ENCODE results near the gene PLXDC1.
"Not testable (repeated sequence)": the region's sequence is repeated elsewhere in the genome, so short reads cannot be mapped to it uniquely, and the experiment has no call there.

Gene PLXDC1

DNA sequence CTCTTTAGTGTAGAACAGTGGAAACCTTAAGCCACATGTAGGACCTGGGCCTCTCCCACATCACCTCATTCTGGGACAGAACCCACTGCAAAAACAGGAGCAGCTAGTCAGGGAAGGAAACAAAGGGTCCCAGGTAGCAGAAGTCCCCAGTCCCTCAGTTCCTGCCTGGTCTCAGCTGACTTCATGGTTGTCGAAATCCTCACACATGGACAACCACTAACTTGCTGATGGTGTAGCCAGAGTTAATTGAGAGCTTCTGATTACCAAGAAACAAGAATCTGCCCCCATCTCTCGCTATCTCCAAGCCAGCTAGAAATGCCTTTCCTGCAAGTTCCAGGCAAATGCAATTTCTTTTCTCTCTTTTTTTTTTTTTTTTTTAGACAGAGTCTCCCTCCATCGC lies 18.1 kb upstream of the PLXDC1 start:
- peaks cover 27% of the 10 kb centered on the region for H3K4me1 Mint-ChIP-seq
- H3K27ac Mint-ChIP-seq = no peak overlapping the region
- H3K36me3 Mint-ChIP-seq = no peaks in the 10 kb centered on the region
- peaks cover 15% of the 10 kb centered on the region for H3K27me3 Mint-ChIP-seq
- no peaks in the 10 kb centered on the region for H3K9me3 Mint-ChIP-seq
- H3K4me3 Mint-ChIP-seq = no peak overlapping the region

DNA sequence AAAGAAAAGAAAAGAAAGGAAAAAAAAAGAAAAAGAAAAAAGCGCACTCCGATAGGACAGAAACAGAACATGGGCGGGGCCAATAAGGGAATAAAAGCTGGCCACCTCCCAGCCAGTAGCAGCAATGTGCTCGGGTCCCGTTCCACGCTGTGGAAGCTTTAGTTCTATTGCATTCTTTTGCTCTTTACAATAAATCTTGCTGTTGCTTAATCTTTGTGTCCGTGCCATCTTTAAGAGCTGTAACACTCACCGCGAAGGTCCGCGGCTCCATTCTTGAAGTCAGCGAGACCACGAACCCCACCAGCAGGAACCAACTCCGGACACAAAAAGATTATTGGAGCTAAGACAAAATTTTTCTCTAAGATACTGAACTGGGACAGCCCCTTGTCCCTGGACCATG lies 17.7 kb upstream of the PLXDC1 start:
- Mint-ChIP-seq H3K36me3 (no peaks in the 10 kb centered on the region), H3K27ac (no peak overlapping the region), H3K4me3 (no peak overlapping the region), H3K27me3 (peaks cover 15% of the 10 kb centered on the region), H3K4me1 (peaks cover 29% of the 10 kb centered on the region), H3K9me3 (no peaks in the 10 kb centered on the region)

DNA sequence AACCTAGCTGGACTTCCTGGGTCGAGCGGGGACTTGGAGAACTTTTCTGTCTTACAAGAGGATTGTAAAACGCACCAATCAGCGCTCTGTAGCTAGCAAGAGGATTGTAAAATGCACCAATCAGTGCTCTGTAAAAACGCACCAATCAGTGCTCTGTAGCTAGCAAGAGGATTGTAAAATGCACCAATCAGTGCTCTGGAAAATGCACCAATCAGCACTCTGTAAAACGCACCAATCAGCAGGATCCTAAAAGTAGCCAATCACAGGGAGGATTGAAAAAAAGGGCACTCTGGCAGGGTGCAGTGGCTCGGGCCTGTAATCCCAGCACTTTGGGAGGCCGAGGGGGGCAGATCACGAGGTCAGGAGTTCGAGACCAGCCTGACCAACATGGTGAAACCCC lies 17.1 kb upstream of the PLXDC1 start:
- peaks cover 15% of the 10 kb centered on the region for H3K27me3 Mint-ChIP-seq
- H3K36me3 Mint-ChIP-seq, H3K4me3 Mint-ChIP-seq, H3K9me3 Mint-ChIP-seq, H3K27ac Mint-ChIP-seq: not testable (repeated sequence)
- H3K4me1 Mint-ChIP-seq = peaks cover 29% of the 10 kb centered on the region

DNA sequence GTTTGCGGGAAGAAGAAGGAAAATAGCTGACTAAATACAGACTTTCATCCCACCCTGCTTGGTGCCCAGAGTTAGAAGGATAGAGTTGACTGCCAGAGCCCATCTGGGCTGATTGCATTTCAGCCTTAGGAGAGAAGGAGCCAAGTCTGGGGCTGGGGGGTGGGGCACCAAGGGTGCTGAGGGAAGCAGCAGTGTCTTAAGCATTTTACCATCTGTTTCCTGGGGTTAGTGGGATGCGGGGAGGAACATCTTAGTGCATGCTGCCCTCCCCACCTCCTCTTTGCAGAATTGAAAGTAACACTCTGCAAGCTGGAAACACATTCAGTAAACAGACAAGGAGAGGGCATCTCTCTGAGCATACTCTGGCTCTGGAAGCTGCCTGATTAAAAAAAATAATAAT lies 16.0 kb upstream of the PLXDC1 start:
- peaks cover 16% of the 10 kb centered on the region for H3K27me3 Mint-ChIP-seq
- H3K36me3 Mint-ChIP-seq = no peaks in the 10 kb centered on the region
- H3K9me3 Mint-ChIP-seq = no peaks in the 10 kb centered on the region
- no peak overlapping the region for H3K27ac Mint-ChIP-seq
- H3K4me3 Mint-ChIP-seq = no peak overlapping the region
- H3K4me1 Mint-ChIP-seq = peaks cover 20% of the 10 kb centered on the region

DNA sequence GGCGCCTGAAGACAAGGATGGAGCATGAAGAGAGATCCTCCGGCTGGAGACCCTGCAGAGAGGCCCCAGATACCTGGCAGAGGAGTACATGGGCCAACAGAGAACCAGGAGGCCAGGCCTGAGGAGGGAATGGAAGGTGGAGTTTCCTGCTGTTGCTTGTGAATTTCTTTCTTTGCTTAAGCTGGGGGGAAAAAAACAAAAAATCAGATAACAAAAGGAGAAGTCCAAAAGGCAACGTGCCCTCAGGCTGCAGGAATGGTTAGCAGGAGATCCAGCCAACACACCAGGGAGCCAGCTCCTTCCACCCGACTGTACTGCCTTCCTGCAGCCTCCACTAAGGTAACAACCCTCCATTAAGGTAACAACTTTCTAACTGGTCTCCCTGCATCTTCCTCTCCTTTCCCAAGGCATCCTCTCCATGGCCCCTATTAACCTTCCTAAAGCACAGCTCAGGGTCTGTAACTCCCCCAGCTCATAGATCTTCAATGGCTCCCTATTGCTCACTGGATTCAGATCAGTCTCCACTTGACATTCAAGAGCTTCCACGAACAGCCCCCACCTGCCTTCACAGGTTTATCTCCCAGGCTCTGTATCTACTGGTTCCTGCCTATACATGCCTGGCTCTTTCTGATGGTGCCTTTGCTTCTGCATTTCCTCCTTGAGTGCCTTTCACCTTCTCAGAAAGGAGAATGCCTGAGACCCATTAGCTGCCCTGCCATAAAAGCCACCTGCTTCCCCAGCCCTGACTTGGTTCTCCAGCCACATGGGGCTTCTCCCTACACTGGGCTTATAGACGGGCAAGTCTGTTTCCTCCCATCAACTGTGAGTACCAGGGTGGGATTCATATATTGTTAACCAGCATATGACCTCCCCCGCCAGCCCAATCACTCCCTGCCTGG lies 15.2 kb upstream of the PLXDC1 start:
- no peaks in the 10 kb centered on the region for H3K9me3 Mint-ChIP-seq
- H3K27ac Mint-ChIP-seq = no peak overlapping the region
- peaks cover 16% of the 10 kb centered on the region for H3K27me3 Mint-ChIP-seq
- peak overlapping the region; percentile 43 for H3K4me3 Mint-ChIP-seq
- H3K4me1 Mint-ChIP-seq = peaks cover 16% of the 10 kb centered on the region
- no peaks in the 10 kb centered on the region for H3K36me3 Mint-ChIP-seq

DNA sequence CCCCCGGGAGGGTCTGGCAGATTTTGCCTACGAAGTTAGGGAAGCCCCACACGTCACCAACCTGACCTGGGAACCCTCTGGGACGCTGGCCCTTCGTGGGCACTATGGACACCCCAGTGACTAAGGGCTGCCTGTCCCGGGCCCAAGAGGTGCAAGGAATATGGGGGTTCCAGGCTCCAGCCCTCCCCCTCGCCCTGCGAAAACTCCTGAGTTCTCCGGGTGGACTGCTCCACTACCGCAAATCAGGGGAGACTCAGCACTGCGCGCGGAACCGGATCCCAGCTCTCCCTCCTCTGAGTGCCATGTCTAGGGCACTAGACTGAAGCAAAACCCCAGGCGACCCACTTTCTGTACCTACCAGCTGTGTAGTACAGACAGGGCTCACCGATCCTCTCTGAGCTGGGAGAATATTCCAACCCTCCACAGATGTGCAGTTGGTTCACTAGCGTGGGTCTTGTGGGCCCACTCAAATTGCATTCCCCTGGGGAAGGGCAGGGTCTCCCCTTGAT lies 14.5 kb upstream of the PLXDC1 start, which contains the start of gene ARL5C:
Gene ARL5C (minus strand): TSS at position 321 of the 509 bp plus-strand sequence. CDS start 401 bp downstream, outside the sequence.
- no peak within 1 kb of the TSS for H3K27ac Mint-ChIP-seq
- H3K9me3 Mint-ChIP-seq = no peaks in the 10 kb centered on the region
- no peaks in the 10 kb centered on the region for H3K36me3 Mint-ChIP-seq
- peaks cover 16% of the 10 kb centered on the region for H3K4me1 Mint-ChIP-seq
- peak within 1 kb of the TSS; percentile 90 for H3K4me3 Mint-ChIP-seq
- H3K27me3 Mint-ChIP-seq = peaks cover 16% of the 10 kb centered on the region

DNA sequence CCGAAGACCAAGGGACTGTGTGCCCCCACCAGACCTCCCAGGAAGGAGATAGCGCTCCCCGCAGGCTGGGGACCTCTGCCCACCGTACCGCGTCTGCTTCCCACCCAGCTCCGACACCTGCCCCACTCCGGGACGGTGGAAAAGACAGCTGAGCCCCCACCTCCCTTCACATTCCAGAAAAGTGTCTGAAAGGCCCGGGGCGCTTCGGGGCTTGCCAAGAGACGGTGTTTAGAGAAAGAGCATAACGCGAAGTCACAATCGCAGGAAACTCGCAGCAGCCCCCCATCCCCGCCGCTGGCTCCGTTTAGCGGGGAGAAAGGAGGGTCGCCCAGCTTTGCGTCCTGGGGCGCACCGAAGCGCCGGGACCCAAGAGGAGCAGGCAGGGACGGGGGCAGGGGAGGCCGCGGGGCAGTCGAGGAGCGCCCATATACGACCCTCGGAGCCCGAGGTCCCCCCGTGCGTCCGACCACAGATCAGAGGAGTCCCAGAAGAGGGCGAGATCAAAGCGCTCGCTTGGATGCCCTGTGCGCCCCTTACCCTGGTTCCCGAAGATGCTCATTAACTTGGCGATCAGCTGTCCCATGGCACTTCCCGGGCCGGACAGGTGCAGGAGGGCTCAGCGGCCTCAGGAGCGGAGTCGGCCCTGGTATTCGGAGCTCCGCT lies 13.9 kb upstream of the PLXDC1 start:
- Mint-ChIP-seq H3K9me3 (no peaks in the 10 kb centered on the region), H3K4me3 (peak overlapping the region; percentile 90), H3K27me3 (peaks cover 16% of the 10 kb centered on the region), H3K4me1 (peaks cover 16% of the 10 kb centered on the region), H3K27ac (no peak overlapping the region), H3K36me3 (no peaks in the 10 kb centered on the region)

DNA sequence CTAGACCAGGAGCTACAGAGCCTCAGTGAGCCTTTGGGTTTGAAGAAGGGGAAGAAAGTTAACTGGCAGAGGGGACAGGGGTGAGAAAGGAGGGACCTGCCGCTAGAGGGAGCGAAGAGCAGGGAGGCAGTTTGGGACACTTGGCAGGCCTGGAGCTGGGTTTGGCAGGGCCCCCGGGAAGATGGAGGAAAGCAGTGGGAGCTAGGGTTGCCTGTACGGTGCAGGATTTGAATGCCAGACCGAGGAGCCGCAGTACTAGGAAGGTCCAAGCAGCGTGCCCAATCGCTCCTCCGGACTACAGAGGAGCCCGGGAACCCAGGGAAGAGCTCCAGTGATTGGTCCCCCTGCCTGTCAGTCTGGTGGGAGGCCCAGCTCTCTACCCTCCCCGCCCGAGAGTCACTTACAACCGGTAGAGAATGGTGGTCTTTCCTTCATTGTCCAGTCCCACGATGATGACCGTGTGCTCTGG lies 13.3 kb upstream of the PLXDC1 start:
- peak overlapping the region; percentile 37 for H3K27ac Mint-ChIP-seq
- H3K36me3 Mint-ChIP-seq = no peaks in the 10 kb centered on the region
- peaks cover 16% of the 10 kb centered on the region for H3K27me3 Mint-ChIP-seq
- H3K4me3 Mint-ChIP-seq = peak overlapping the region; percentile 90
- H3K4me1 Mint-ChIP-seq = peaks cover 16% of the 10 kb centered on the region
- no peaks in the 10 kb centered on the region for H3K9me3 Mint-ChIP-seq

DNA sequence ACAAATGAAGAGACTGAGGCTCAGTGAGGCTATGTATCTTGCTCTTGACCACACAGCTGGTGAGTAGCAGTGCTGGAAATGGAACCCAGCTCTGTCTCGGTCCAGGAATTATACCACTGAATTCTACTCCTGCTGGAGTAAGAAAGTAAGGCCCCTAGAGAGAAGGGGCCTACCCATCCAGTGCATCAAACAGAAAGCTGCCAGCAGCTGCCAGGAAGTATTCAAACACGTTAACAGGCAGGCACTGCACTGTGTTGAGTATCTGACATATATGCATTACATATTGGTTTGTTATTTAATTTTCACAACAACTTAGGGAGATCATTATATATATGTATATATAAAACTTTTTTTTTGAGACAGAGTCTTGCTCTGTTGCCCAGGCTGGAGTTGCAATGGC lies 10.5 kb upstream of the PLXDC1 start:
- Mint-ChIP-seq H3K4me1 (peaks cover 9% of the 10 kb centered on the region), H3K4me3 (no peak overlapping the region), H3K27me3 (peaks cover 10% of the 10 kb centered on the region), H3K27ac (no peak overlapping the region), H3K9me3 (no peaks in the 10 kb centered on the region), H3K36me3 (no peaks in the 10 kb centered on the region)

DNA sequence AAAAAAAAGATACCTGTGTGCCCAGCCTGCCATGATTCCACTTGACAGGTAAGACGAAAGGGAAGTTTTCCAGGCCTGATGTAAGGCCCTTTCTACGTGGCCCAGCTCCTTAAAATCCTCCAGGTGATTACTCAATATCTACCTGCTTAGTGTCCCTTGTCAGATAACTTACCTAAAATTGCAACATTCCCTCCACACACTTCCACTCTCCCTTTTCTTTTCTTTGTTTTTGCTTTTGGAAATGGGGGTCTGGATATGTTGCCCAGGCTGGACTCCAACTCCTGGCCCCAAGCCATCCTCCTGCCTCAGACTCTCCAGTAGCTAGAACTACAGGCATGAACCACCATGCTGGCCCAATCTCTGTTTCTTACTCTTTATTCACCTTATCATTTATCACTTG lies 7.2 kb upstream of the PLXDC1 start:
- H3K27ac Mint-ChIP-seq = no peak overlapping the region
- no peaks in the 10 kb centered on the region for H3K9me3 Mint-ChIP-seq
- no peaks in the 10 kb centered on the region for H3K36me3 Mint-ChIP-seq
- no peak overlapping the region for H3K4me3 Mint-ChIP-seq
- peaks cover 1% of the 10 kb centered on the region for H3K27me3 Mint-ChIP-seq
- peaks cover 7% of the 10 kb centered on the region for H3K4me1 Mint-ChIP-seq

DNA sequence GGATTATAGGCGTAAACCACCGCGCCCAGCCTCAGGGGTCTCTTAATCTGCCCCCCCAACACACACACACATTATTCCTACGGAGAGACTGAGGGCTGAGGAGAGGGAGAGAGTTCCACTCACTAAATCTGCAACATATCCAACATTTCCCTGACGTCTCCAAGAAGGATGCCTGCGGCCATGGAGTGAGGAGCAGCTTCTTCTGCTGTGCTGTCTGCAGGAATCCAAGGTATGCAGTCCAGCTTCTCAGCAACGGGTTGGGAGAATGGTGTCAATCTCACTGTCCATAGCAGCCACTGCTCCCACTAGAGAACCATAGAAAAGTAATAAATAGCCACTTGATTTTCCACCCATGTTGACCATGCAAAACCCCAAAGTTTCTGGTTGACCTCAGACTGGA lies 5.1 kb upstream of the PLXDC1 start:
- Mint-ChIP-seq H3K36me3 (no peaks in the 10 kb centered on the region), H3K9me3 (no peaks in the 10 kb centered on the region), H3K27me3 (no peaks in the 10 kb centered on the region), H3K27ac (no peak overlapping the region), H3K4me3 (no peak overlapping the region), H3K4me1 (peaks cover 24% of the 10 kb centered on the region)

DNA sequence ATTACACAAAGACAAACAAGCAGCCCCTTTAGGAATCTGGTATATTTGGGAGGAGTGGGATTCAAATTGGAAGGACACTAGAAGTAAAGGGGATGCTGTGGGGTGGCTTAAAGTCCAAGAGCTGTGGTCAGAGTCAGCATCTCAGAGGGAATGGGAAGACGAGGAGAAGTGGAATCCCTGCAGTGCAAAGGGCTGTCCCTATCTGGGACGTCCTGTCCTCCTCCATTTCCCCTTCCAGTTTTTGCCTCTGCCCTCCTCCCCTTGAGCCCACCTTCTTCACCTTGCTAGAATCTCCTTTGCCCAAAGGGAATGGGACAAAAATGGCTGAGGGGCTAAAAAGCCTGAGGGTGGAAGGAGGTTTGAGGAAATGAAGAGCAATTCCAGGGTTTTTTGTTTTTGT lies 4.2 kb upstream of the PLXDC1 start:
- peak overlapping the region; percentile 81 for H3K27ac Mint-ChIP-seq

DNA sequence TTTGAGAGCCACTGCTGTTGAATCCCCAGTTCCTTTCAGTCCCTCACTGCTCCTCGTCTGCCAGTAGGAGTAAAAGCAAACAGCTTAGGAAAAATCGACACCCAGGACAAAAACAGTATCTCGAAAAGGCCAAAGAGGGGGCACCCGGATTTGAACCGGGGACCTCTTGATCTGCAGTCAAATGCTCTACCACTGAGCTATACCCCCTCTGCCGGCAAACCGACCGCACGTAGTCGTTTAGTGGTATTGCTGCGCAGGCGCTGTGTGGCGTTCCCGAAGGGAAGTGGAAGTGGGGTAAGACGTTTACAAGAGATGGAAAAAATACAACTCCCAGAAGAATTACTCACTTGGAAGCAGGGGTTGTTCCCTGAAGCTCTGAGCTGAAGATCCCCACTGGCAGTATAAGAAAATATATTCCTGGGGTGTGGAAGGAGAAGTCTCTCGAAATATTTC lies 2.2 kb upstream of the PLXDC1 start:
- no peaks in the 10 kb centered on the region for H3K36me3 Mint-ChIP-seq
- H3K27me3 Mint-ChIP-seq = no peaks in the 10 kb centered on the region
- H3K9me3 Mint-ChIP-seq = no peaks in the 10 kb centered on the region
- peak overlapping the region; percentile 99 for H3K4me3 Mint-ChIP-seq
- H3K4me1 Mint-ChIP-seq = peaks cover 43% of the 10 kb centered on the region
- peak overlapping the region; percentile 99 for H3K27ac Mint-ChIP-seq

More for the DNA sequence above, 4.2 kb upstream of the PLXDC1 start:
- H3K9me3 Mint-ChIP-seq = no peaks in the 10 kb centered on the region
- no peaks in the 10 kb centered on the region for H3K36me3 Mint-ChIP-seq
- no peaks in the 10 kb centered on the region for H3K27me3 Mint-ChIP-seq
- no peak overlapping the region for H3K4me3 Mint-ChIP-seq
- H3K4me1 Mint-ChIP-seq = peaks cover 26% of the 10 kb centered on the region

DNA sequence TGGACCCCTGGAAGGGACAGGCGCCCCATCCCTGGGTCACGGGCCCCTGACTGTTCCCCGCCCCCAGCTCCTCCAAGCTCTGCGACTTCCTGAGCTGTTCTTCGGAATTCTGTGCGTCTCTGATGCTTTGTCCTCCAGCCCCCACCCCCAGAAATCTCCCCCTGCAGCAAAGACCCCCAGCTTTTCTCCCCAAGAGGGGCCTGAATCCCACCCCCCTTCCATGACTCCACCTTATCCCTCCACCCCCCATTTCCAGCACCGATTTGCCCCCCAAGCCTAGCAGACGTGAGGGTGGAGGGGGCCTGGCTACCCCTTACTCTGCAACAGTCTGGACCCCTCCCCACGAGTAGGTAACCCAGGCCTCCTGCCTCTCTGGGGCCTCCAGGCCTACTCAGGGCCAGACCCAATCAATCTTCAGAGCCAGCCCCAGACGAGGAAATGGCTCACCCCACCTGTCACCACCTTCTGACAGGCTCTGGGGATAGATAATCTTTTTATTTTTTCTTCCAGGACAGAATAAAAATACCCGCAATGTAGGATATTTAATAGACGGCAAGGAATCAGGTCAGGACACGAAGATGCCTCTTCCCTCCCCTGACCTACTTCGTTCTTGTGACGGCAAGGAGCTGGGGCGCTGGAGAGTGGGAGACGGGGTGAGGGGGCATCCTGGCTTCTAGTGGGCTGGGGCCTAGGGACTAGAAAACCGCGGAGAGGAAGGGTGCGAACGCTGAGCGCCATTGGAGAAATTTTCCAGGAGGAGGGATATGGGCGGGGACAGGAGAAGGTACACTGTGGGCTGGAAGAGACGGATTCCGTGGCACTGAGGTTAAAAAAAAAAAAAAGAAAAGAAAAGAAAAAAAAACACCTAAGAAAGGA lies 744 bp upstream of the PLXDC1 start:
- H3K4me3 Mint-ChIP-seq = peak overlapping the region; percentile 99
- no peaks in the 10 kb centered on the region for H3K27me3 Mint-ChIP-seq
- H3K27ac Mint-ChIP-seq = peak overlapping the region; percentile 99
- no peaks in the 10 kb centered on the region for H3K36me3 Mint-ChIP-seq
- H3K4me1 Mint-ChIP-seq = peaks cover 43% of the 10 kb centered on the region
- H3K9me3 Mint-ChIP-seq = no peaks in the 10 kb centered on the region

DNA sequence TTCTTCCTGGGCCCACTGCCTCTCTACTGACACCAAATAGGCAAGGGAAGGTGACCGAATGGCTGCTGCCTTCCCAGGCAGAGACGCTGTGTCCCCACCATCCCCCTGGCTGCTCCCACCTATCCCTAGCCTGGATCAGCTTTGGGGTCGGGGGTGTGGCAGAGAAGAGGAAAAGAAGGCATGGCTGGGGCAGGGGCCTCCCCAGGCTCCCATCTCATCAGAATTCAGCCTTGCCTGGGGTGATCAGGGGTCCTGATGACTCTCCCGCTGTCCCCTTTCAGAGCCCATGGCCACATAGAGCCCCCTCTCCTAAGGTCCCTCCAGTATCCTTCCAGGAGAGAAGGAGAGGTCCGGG lies 665 bp downstream of the PLXDC1 start:
- Mint-ChIP-seq H3K4me1 (peaks cover 44% of the 10 kb centered on the region), H3K27ac (no peak overlapping the region), H3K9me3 (no peaks in the 10 kb centered on the region), H3K27me3 (no peaks in the 10 kb centered on the region), H3K4me3 (peak overlapping the region; percentile 78), H3K36me3 (no peaks in the 10 kb centered on the region)

Measured in activated naive CD4-positive, alpha-beta T cell treated with anti-CD3 and anti-CD28 coated beads, Interleukin-2, amount 50 U/mL, for 24 hours (primary cell).